ENCODE results near the gene DMKN. TPM values are rescaled to one million over a fixed set of nuclear protein-coding genes. Genes with fewer than 3 reads are reported as not detected.

The DMKN gene
- polyA plus RNA-seq, 2 of the 4 experiments (the other 2 are of a cell fraction): 21.5 to 40.6 TPM

DNA sequence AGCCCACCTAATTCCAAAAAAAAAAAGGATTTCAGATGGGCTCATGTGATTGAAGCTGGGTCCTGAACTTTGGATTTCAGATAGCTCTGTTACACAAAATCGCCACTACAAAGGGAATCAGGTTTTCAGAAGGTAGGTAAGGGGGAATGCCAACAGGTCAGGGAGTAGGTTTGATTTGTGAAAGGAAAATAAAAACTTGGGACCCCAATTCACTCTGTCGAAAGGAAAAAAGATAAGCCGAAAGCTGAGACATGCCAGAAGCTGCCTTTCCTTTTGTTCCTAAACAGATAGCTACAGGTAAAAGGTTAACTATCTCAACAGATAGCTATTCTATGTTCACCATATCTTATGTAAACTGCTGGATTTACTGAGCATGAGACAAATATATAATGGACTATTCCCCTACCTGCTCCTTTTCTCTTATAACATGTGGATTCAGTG is 27.2 kb downstream of the DMKN start (continued):
- TF ChIP-seq ZSCAN20 (CRISPR knock-in tag; IDR thresholded peaks at IDR 0.05): no peak
- no peak for TF ChIP-seq EHF (CRISPR knock-in tag; IDR thresholded peaks at IDR 0.05)
- TF ChIP-seq ZFP36 (IDR thresholded peaks at IDR 0.05; ENCODE audit: borderline replicate concordance, partially characterized antibody): no peak
- no peak for TF ChIP-seq HEYL (CRISPR knock-in tag; IDR thresholded peaks at IDR 0.05)
- no peak for TF ChIP-seq CEBPB (IDR thresholded peaks at IDR 0.05)
- TF ChIP-seq FOXS1 (CRISPR knock-in tag; IDR thresholded peaks at IDR 0.05): no peak
- no peak for TF ChIP-seq FOSB (CRISPR knock-in tag; IDR thresholded peaks at IDR 0.05)
- TF ChIP-seq NFE2L2 (conservative IDR thresholded peaks at IDR 0.05; ENCODE audit: low read length): no peak

DNA sequence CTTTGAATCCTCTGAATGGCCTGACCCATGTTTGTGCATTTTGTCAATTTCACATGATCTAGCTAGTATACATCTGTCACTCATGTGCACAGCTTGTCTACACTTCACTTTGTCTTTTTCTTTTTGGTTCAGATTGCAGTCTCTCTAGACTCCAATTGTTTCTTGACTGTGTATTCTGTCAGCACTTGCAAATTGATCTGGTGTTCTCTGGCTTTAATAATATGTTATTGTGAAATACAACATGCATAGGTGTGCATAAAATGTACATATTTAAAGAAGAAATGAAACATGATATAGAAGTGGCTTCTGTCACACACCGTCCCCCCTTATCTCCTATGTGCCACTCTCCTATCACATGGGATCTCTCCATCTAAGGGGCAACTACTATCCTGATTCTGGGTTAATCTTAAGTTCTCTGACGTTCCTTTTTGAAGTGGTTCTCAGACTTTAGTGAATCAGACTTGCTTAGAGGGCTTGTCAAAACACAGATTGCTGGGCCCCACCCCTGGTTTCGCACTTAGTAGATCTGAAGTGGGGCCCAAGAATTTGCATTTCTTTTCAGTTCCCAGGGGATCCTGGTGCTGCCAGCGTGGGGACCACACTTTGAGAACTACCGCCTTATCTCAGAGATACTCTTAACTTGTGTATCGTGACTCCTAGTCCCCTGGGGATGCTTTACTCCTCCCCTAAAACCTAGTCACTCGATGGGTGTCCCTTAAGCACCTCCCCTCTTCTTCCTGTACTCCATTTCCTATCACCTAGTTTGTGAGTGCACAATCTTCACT is 29.0 kb downstream of the DMKN start:
- Histone ChIP-seq H3K4me3 (no peak overlapping the region), H3K4me2 (no peak overlapping the region), H3K9me3 (peaks cover 4% of the 10 kb centered on the region; the same call in 1 of the 3 replicates), H3K4me1 (no peaks in the 10 kb centered on the region), H3K27ac (no peak overlapping the region)
- FAIRE-seq (peak; percentile 85), DNase-seq (ENCODE audit: low read depth in 1 of 2, low spot score in 1 of 2) (no peak), ATAC-seq (no peak)
- ChIA-PET POLR2A (no interaction called here), CTCF (interaction anchor here (0.6 to 8.6 kb wide), 5 partner anchors 11 to 131 kb away, joined by 3 to 86 read pairs (median 5); no protein-coding TSS in a partner anchor)
- 46% methylated on average over 7 of the region's 7 CpGs for WGBS (ENCODE audit: missing lambda C conversion rate)
- no peak for TF ChIP-seq HOXB5 (CRISPR knock-in tag; IDR thresholded peaks at IDR 0.05)
- no peak for TF ChIP-seq MAFK (IDR thresholded peaks at IDR 0.05; ENCODE audit: partially characterized antibody)
- TF ChIP-seq CHD4 (IDR thresholded peaks at IDR 0.05; ENCODE audit: borderline replicate concordance): no peak
- no peak for TF ChIP-seq RNF2 (IDR thresholded peaks at IDR 0.05; ENCODE audit: borderline replicate concordance, low read depth)
- TF ChIP-seq ZC3H11A (IDR thresholded peaks at IDR 0.05): no peak
- TF ChIP-seq, protein P1, sequence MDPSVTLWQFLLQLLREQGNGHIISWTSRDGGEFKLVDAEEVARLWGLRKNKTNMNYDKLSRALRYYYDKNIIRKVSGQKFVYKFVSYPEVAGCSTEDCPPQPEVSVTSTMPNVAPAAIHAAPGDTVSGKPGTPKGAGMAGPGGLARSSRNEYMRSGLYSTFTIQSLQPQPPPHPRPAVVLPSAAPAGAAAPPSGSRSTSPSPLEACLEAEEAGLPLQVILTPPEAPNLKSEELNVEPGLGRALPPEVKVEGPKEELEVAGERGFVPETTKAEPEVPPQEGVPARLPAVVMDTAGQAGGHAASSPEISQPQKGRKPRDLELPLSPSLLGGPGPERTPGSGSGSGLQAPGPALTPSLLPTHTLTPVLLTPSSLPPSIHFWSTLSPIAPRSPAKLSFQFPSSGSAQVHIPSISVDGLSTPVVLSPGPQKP (IDR thresholded peaks at IDR 0.05; ENCODE audit: low read depth, low read length): no peak
- TF ChIP-seq FOSL2 (IDR thresholded peaks at IDR 0.05): no peak
- no peak for TF ChIP-seq FOSL2 (CRISPR knock-in tag; IDR thresholded peaks at IDR 0.05)
- TF ChIP-seq EHF (CRISPR knock-in tag; IDR thresholded peaks at IDR 0.05): no peak
- TF ChIP-seq NPAS2 (CRISPR knock-in tag; IDR thresholded peaks at IDR 0.05; ENCODE audit: borderline replicate concordance): no peak
- TF ChIP-seq RAD21 (conservative IDR thresholded peaks at IDR 0.05 in 1 of 2, IDR thresholded peaks at IDR 0.05 in 1 of 2): no peak
- TF ChIP-seq, protein P2, sequence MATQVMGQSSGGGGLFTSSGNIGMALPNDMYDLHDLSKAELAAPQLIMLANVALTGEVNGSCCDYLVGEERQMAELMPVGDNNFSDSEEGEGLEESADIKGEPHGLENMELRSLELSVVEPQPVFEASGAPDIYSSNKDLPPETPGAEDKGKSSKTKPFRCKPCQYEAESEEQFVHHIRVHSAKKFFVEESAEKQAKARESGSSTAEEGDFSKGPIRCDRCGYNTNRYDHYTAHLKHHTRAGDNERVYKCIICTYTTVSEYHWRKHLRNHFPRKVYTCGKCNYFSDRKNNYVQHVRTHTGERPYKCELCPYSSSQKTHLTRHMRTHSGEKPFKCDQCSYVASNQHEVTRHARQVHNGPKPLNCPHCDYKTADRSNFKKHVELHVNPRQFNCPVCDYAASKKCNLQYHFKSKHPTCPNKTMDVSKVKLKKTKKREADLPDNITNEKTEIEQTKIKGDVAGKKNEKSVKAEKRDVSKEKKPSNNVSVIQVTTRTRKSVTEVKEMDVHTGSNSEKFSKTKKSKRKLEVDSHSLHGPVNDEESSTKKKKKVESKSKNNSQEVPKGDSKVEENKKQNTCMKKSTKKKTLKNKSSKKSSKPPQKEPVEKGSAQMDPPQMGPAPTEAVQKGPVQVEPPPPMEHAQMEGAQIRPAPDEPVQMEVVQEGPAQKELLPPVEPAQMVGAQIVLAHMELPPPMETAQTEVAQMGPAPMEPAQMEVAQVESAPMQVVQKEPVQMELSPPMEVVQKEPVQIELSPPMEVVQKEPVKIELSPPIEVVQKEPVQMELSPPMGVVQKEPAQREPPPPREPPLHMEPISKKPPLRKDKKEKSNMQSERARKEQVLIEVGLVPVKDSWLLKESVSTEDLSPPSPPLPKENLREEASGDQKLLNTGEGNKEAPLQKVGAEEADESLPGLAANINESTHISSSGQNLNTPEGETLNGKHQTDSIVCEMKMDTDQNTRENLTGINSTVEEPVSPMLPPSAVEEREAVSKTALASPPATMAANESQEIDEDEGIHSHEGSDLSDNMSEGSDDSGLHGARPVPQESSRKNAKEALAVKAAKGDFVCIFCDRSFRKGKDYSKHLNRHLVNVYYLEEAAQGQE (IDR thresholded peaks at IDR 0.05): no peak
- TF ChIP-seq GATA3 (IDR thresholded peaks at IDR 0.05; ENCODE audit: borderline replicate concordance): no peak
- TF ChIP-seq, protein P3, sequence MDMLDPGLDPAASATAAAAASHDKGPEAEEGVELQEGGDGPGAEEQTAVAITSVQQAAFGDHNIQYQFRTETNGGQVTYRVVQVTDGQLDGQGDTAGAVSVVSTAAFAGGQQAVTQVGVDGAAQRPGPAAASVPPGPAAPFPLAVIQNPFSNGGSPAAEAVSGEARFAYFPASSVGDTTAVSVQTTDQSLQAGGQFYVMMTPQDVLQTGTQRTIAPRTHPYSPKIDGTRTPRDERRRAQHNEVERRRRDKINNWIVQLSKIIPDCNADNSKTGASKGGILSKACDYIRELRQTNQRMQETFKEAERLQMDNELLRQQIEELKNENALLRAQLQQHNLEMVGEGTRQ (IDR thresholded peaks at IDR 0.05): no peak
